Neuronal stem cell (in vitro differentiated cells): ENCODE measurements around the gene DHRS13.
A peak's percentile ranks its signal among the peaks of the same experiment; 100 is the strongest.

ENCODE experiments used
- DNase-seq: peaks from one replicate; pipeline ENCODE4 v3.0.0-alpha.2; 2013; ENCODE audit warnings: low spot score
- H2AFZ ChIP-seq: one replicate; pipeline ENCODE4 v1.6.1; 2013; ENCODE audit warnings: mild to moderate bottlenecking, low read length, inconsistent platforms
- H2AK5ac ChIP-seq: 2 replicates; pipeline ENCODE4 v1.6.1; 2013; ENCODE audit warnings: low read depth, mild to moderate bottlenecking, inconsistent platforms, low read length, moderate library complexity, mixed read lengths
- H2BK120ac ChIP-seq: 2 replicates; pipeline ENCODE4 v1.6.1; 2013; ENCODE audit warnings: low read depth, mild to moderate bottlenecking, inconsistent platforms, low read length, moderate library complexity, mixed read lengths
- H2BK12ac ChIP-seq: one replicate; pipeline ENCODE4 v1.6.1; 2013; ENCODE audit warnings: low read length, inconsistent platforms
- H2BK15ac ChIP-seq: 2 replicates; pipeline ENCODE4 v1.6.1; 2013; ENCODE audit warnings: mild to moderate bottlenecking, low read length, inconsistent platforms, mixed read lengths
- H2BK5ac ChIP-seq: one replicate; pipeline ENCODE4 v1.6.1; 2013; ENCODE audit warnings: inconsistent platforms, mild to moderate bottlenecking, low read length, moderate library complexity
- H3K14ac ChIP-seq: one replicate; pipeline ENCODE4 v1.6.1; 2013; ENCODE audit warnings: low read length, inconsistent platforms
- H3K18ac ChIP-seq: 2 replicates; pipeline ENCODE4 v1.6.1; 2013; ENCODE audit warnings: low read length, inconsistent platforms
- H3K23ac ChIP-seq: 2 replicates; pipeline ENCODE4 v1.6.1; 2013; ENCODE audit warnings: low read depth, mild to moderate bottlenecking, mixed read lengths, low read length, inconsistent platforms; ENCODE audit not compliant: poor library complexity
- H3K27ac ChIP-seq: replicated peaks from 3 replicates; pipeline ENCODE4 v1.5.1; 2013; ENCODE audit warnings: low read length, inconsistent platforms
- H3K27me3 ChIP-seq, 3 experiments: 2 replicates each; pipeline ENCODE4 v1.6.1; 2013; ENCODE audit warnings: low read length in 3 of 3, mild to moderate bottlenecking in 2 of 3, inconsistent platforms in 1 of 3, low read depth in 1 of 3, mixed read lengths in 1 of 3, moderate library complexity in 1 of 3; ENCODE audit not compliant: control insufficient read depth in 3 of 3, insufficient read depth in 3 of 3
- H3K36me3 ChIP-seq, 2 donors: replicated peaks in 1 of 2; 2 replicates each; pipeline ENCODE4 v1.6.1; 2013; ENCODE audit warnings: low read length in 2 of 2; ENCODE audit not compliant: control insufficient read depth in 2 of 2, insufficient read depth in 2 of 2
- H3K4ac ChIP-seq: 2 replicates; pipeline ENCODE4 v1.6.1; 2013; ENCODE audit warnings: inconsistent platforms, mild to moderate bottlenecking, low read length, moderate library complexity
- H3K4me1 ChIP-seq, 2 donors: 1 replicate in 1 of 2; 2 replicates in 1 of 2; pipeline ENCODE4 v1.6.1; 2013; ENCODE audit warnings: low read length in 2 of 2, low read depth in 1 of 2; ENCODE audit not compliant: control insufficient read depth in 2 of 2, insufficient read depth in 1 of 2
- H3K4me2 ChIP-seq: one replicate; pipeline ENCODE4 v1.6.1; 2013; ENCODE audit warnings: mild to moderate bottlenecking, low read length, inconsistent platforms; ENCODE audit not compliant: insufficient read depth, poor library complexity, severe bottlenecking
- H3K4me3 ChIP-seq, 2 donors: 2 replicates each; pipeline ENCODE4 v1.5.1; 2013; ENCODE audit warnings: low read length in 2 of 2, mild to moderate bottlenecking in 2 of 2, inconsistent platforms in 1 of 2, moderate library complexity in 1 of 2
- H3K79me1 ChIP-seq: one replicate; pipeline ENCODE4 v1.6.1; 2013; ENCODE audit warnings: low read depth, mild to moderate bottlenecking, inconsistent platforms, low read length, moderate library complexity
- H3K9ac ChIP-seq: one replicate; pipeline ENCODE4 v1.6.1; 2013; ENCODE audit warnings: mild to moderate bottlenecking, low read depth, low read length, inconsistent platforms; ENCODE audit not compliant: poor library complexity
- H3K9me3 ChIP-seq, 2 donors: replicated peaks in 1 of 2; 2 replicates each; pipeline versions ENCODE3 to v1.6.1; 2013; ENCODE audit warnings: low read length in 2 of 2, mild to moderate bottlenecking in 2 of 2, inconsistent platforms in 1 of 2, low read depth in 1 of 2, mixed read lengths in 1 of 2, moderate library complexity in 1 of 2; ENCODE audit not compliant: control insufficient read depth in 2 of 2, insufficient read depth in 1 of 2
- H4K8ac ChIP-seq: one replicate; pipeline ENCODE4 v1.6.1; 2013; ENCODE audit warnings: low read depth, mild to moderate bottlenecking, inconsistent platforms, low read length, moderate library complexity
- H4K91ac ChIP-seq: one replicate; pipeline ENCODE4 v1.6.1; 2013; ENCODE audit warnings: low read length, low read depth, mild to moderate bottlenecking, inconsistent platforms; ENCODE audit not compliant: poor library complexity
- WGBS, 2 donors: extraction: QIAGEN DNeasy Blood & Tissue Kit; methylation state at CpG; one replicate each; pipeline ENCODE4 v1.1.7; 2013; ENCODE audit warnings: missing lambda C conversion rate in 2 of 2, mixed read lengths in 1 of 2; ENCODE audit not compliant: insufficient read length in 2 of 2, insufficient replicate concordance in 1 of 2; ENCODE audit errors: extremely low coverage in 2 of 2; 5-methylcytosine and 5-hydroxymethylcytosine counted together

Gene DHRS13

GRCh38 chr17:28875848-28876550 is 26.9 kb downstream of the DHRS13 start:
- no peak overlapping the region for H2BK12ac ChIP-seq
- no peak overlapping the region for H2BK120ac ChIP-seq
- DNase-seq = no peak
- H3K23ac ChIP-seq = no peak overlapping the region
- no peak overlapping the region for H3K18ac ChIP-seq
- H2AK5ac ChIP-seq = no peak overlapping the region
- no CpG with 5 or more reads among the region's 1 CpG for WGBS, 2 donors
- H2BK5ac ChIP-seq = no peak overlapping the region
- H3K36me3 ChIP-seq = peaks cover 20 to 31% of the 10 kb centered on the region in 2 donors
- H3K9ac ChIP-seq = no peak overlapping the region
- no peak overlapping the region for H4K8ac ChIP-seq
- H3K4me2 ChIP-seq = no peak overlapping the region
- peaks cover 0 to 2% of the 10 kb centered on the region in 2 donors for H3K4me1 ChIP-seq
- no peak overlapping the region for H2BK15ac ChIP-seq
- no peaks in the 10 kb centered on the region for H3K79me1 ChIP-seq
- H3K27me3 ChIP-seq = no peaks in the 10 kb centered on the region
- no peak overlapping the region for H2AFZ ChIP-seq
- no peak overlapping the region for H4K91ac ChIP-seq
- no peak overlapping the region for H3K27ac ChIP-seq
- H3K4ac ChIP-seq = no peak overlapping the region
- H3K9me3 ChIP-seq = no peaks in the 10 kb centered on the region
- H3K4me3 ChIP-seq = no peak overlapping the region
- no peak overlapping the region for H3K14ac ChIP-seq

- no peak overlapping the region for H2BK120ac ChIP-seq
- no peak overlapping the region for H3K23ac ChIP-seq
- H3K14ac ChIP-seq = no peak overlapping the region
- no peaks in the 10 kb centered on the region for H3K79me1 ChIP-seq
- no peak overlapping the region for H2BK15ac ChIP-seq
- H3K4ac ChIP-seq = no peak overlapping the region
- WGBS, 2 donors = no CpG with 5 or more reads among the region's 3 CpGs
- H3K27ac ChIP-seq = no peak overlapping the region
- H3K4me2 ChIP-seq = no peak overlapping the region
- H2BK5ac ChIP-seq = no peak overlapping the region
- no peaks in the 10 kb centered on the region for H3K27me3 ChIP-seq
- H4K8ac ChIP-seq = no peak overlapping the region
- H3K18ac ChIP-seq = no peak overlapping the region
- H3K36me3 ChIP-seq = peaks cover 7 to 19% of the 10 kb centered on the region in 2 donors
- no peak overlapping the region for H2AFZ ChIP-seq
- H3K4me3 ChIP-seq = no peak overlapping the region
- no peak overlapping the region for H4K91ac ChIP-seq
- DNase-seq = no peak
- no peaks in the 10 kb centered on the region for H3K9me3 ChIP-seq
- H3K4me1 ChIP-seq = peaks cover 0 to 2% of the 10 kb centered on the region in 2 donors
- no peak overlapping the region for H2AK5ac ChIP-seq
- no peak overlapping the region for H3K9ac ChIP-seq
- H2BK12ac ChIP-seq = no peak overlapping the region
Observed at GRCh38 chr17:28874750-28875149, 28.1 kb downstream of the DHRS13 start.

DNA sequence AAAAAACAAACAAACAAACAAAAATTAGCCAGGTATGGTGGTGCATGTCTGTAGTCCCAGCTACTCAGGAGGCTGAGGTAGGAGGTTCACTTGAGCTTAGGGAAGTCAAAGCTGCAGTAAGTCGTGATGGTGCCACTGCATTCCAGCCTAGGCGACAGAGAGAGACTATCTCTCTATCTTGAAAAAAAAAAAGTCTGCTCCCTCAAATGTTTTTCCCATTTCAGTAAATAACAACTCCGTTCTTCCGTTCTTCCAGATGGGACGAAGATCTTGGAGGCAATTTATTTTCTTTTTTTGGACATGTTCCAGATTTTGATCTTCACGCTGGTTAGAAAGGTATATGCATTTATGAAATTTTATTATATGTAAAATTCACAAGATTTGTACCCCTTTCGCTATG is 29.0 kb downstream of the DHRS13 start:
- no peaks in the 10 kb centered on the region for H3K9me3 ChIP-seq
- no peak overlapping the region for H2AFZ ChIP-seq
- H3K79me1 ChIP-seq = no peaks in the 10 kb centered on the region
- no peak for DNase-seq
- H2AK5ac ChIP-seq = no peak overlapping the region
- H4K8ac ChIP-seq = no peak overlapping the region
- no peak overlapping the region for H4K91ac ChIP-seq
- H3K14ac ChIP-seq = no peak overlapping the region
- peaks cover 0 to 2% of the 10 kb centered on the region in 2 donors for H3K4me1 ChIP-seq
- peaks cover 0 to 9% of the 10 kb centered on the region in 2 donors for H3K36me3 ChIP-seq
- no peak overlapping the region for H2BK5ac ChIP-seq
- no peak overlapping the region for H3K4ac ChIP-seq
- H3K27ac ChIP-seq = no peak overlapping the region
- H3K23ac ChIP-seq = no peak overlapping the region
- no peaks in the 10 kb centered on the region for H3K27me3 ChIP-seq
- no peak overlapping the region for H2BK120ac ChIP-seq
- H3K4me2 ChIP-seq = no peak overlapping the region
- no peak overlapping the region for H3K9ac ChIP-seq
- no peak overlapping the region for H2BK15ac ChIP-seq
- H3K18ac ChIP-seq = no peak overlapping the region
- no peak overlapping the region for H3K4me3 ChIP-seq
- no peak overlapping the region for H2BK12ac ChIP-seq
- WGBS, 2 donors = no CpG with 5 or more reads among the region's 7 CpGs

- H2AK5ac ChIP-seq = no peak overlapping the region
- DNase-seq = no peak
- H2BK120ac ChIP-seq = no peak overlapping the region
- peak overlapping the region; percentile 71 for H2AFZ ChIP-seq
- H4K8ac ChIP-seq = no peak overlapping the region
- no peak overlapping the region for H4K91ac ChIP-seq
- no peak overlapping the region for H3K4me3 ChIP-seq
- no peak overlapping the region for H3K14ac ChIP-seq
- no peaks in the 10 kb centered on the region for H3K79me1 ChIP-seq
- no peak overlapping the region for H3K23ac ChIP-seq
- WGBS, 2 donors = no CpG with 5 or more reads among the region's 6 CpGs
- no peaks in the 10 kb centered on the region for H3K36me3 ChIP-seq
- no peak overlapping the region for H3K9ac ChIP-seq
- H3K9me3 ChIP-seq = no peaks in the 10 kb centered on the region
- H2BK15ac ChIP-seq = no peak overlapping the region
- no peak overlapping the region for H3K4ac ChIP-seq
- peaks cover 0 to 2% of the 10 kb centered on the region in 2 donors for H3K4me1 ChIP-seq
- no peak overlapping the region for H2BK12ac ChIP-seq
- H3K27me3 ChIP-seq = no peaks in the 10 kb centered on the region
- H2BK5ac ChIP-seq = no peak overlapping the region
- no peak overlapping the region for H3K4me2 ChIP-seq
- H3K27ac ChIP-seq = no peak overlapping the region
- no peak overlapping the region for H3K18ac ChIP-seq
Observed at GRCh38 chr17:28871056-28871579, 31.8 kb downstream of the DHRS13 start.
